Thyroid gland (tissue), 4 donors: Measurements from ENCODE around the gene CCR7. TPM values are rescaled to one million over a fixed set of nuclear protein-coding genes. Genes with fewer than 3 reads are reported as not detected.

Source experiments
- DNase-seq, 2 donors: peaks; one replicate each; pipeline ENCODE4 v3.0.0-alpha.2; 2019
- H3K27ac ChIP-seq, 3 donors: fragments of 200-600 bp; sonication (generic); 1 replicate in 2 of 3; 2 replicates in 1 of 3; pipeline ENCODE4 v1.5.1; 2016 to 2019; ENCODE audit warnings: mild to moderate bottlenecking in 1 of 3, moderate library complexity in 1 of 3
- H3K27me3 ChIP-seq: fragments of 200-600 bp; sonication (generic); one replicate; pipeline ENCODE4 v1.5.1; 2019
- H3K36me3 ChIP-seq, 2 donors: fragments of 200-600 bp; sonication (generic); one replicate each; pipeline ENCODE4 v1.5.1; 2016 to 2019
- H3K4me1 ChIP-seq, 2 donors: fragments of 200-600 bp; sonication (generic); one replicate each; pipeline ENCODE4 v1.5.1; 2017 to 2019
- H3K4me3 ChIP-seq, 3 donors: fragments of 200-600 bp; sonication (generic); replicated peaks in 1 of 3; 1 replicate in 2 of 3; 2 replicates in 1 of 3; pipeline ENCODE4 v1.5.1; 2016; ENCODE audit warnings: mild to moderate bottlenecking in 1 of 3
- H3K9me3 ChIP-seq: fragments of 200-600 bp; sonication (generic); one replicate; pipeline ENCODE4 v1.5.1; 2017
- POLR2A ChIP-seq, 2 donors: fragments of 450-650 bp; IDR thresholded peaks; one replicate each; pipeline ENCODE4 v1.6.1; 2017; ENCODE audit warnings: antibody characterized with exemption in 2 of 2, mild to moderate bottlenecking in 2 of 2, moderate library complexity in 1 of 2
- WGBS, 2 donors: methylation state at CpG; one replicate each; pipeline ENCODE4 v1.1.5; 2017; 5-methylcytosine and 5-hydroxymethylcytosine counted together
- intact Hi-C: fragments of 100-400 bp; cut with DNase I; formaldehyde crosslinking; loops from one replicate; pipeline ENCODE4 v1.15.1; 2023
- total RNA-seq, 4 donors: library from RNA; depleted of rRNA; stranded (reverse); fragments of >200 nt; gene quantifications; one replicate each; pipeline ENCODE4 v1.2.3, GENCODE V29; 2016
- TF ChIP-seq, protein P1 (sequence below), 6 experiments: fragments of 200-600 bp in 3 of 6; fragments of 450-650 bp in 3 of 6; sonication (generic) in 3 of 6; IDR thresholded peaks; one replicate each; pipeline ENCODE4 v1.5.1; 2016 to 2019; ENCODE audit warnings: antibody characterized with exemption in 6 of 6, mild to moderate bottlenecking in 2 of 6, inconsistent platforms in 1 of 6, moderate library complexity in 1 of 6

Gene CCR7
- total RNA-seq, 4 donors from 2014 or later, result 0.27 to 1.6 (median 0.93) TPM; not detected in 1

- intact Hi-C loops, result no loop called here
These were observed 36.4 kb downstream of the CCR7 start for GRCh38 chr17:40528692-40529417.

DNA sequence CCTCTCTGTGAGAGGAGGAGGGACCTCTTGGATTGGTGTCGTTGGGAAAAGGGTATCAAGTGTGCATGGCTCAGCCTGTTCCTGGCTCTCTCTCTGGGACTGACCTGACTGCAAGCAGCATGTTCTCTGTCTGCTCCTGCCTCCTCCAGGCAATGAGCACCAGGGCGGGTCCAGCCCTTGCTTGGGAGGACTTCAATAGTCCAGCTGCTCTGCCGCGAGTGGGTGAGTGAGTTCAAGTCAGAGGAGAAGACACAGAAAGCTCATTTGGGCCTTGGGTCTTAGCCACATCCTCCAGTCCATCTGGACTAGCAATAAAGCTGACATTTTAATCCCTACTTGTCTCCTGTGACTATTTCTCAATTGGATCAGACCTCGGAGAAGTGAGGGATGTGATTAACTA is 38.6 kb downstream of the CCR7 start:
- peaks cover 6 to 16% of the 10 kb centered on the region in 2 donors for H3K4me1 ChIP-seq
- DNase-seq, result peak in 1 of 2 donors; percentile 6

More at GRCh38 chr17:40528692-40529417, 36.4 kb downstream of the CCR7 start:
- H3K9me3 ChIP-seq, result no peaks in the 10 kb centered on the region
- WGBS, 2 donors, result 83 to 88% methylated on average over 10 of the region's 10 CpGs
- no peaks in the 10 kb centered on the region for H3K36me3 ChIP-seq
- no peaks in the 10 kb centered on the region for H3K27me3 ChIP-seq
- no peak overlapping the region for H3K4me3 ChIP-seq
- DNase-seq, result peak in 1 of 2 donors; percentile 18
- TF ChIP-seq POLR2A (IDR thresholded peaks at IDR 0.05), result no peak
- TF ChIP-seq, protein P1, sequence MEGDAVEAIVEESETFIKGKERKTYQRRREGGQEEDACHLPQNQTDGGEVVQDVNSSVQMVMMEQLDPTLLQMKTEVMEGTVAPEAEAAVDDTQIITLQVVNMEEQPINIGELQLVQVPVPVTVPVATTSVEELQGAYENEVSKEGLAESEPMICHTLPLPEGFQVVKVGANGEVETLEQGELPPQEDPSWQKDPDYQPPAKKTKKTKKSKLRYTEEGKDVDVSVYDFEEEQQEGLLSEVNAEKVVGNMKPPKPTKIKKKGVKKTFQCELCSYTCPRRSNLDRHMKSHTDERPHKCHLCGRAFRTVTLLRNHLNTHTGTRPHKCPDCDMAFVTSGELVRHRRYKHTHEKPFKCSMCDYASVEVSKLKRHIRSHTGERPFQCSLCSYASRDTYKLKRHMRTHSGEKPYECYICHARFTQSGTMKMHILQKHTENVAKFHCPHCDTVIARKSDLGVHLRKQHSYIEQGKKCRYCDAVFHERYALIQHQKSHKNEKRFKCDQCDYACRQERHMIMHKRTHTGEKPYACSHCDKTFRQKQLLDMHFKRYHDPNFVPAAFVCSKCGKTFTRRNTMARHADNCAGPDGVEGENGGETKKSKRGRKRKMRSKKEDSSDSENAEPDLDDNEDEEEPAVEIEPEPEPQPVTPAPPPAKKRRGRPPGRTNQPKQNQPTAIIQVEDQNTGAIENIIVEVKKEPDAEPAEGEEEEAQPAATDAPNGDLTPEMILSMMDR (IDR thresholded peaks at IDR 0.05), result no peak
- H3K4me1 ChIP-seq, result peaks cover 19 to 38% of the 10 kb centered on the region in 2 donors
- peak overlapping the region; percentile 57 to 99 (median 94) for H3K27ac ChIP-seq

GRCh38 chr17:40525294-40525693 is 40.0 kb downstream of the CCR7 start:
- intact Hi-C loops, result no loop called here
- no peak for DNase-seq
- H3K36me3 ChIP-seq, result no peaks in the 10 kb centered on the region
- TF ChIP-seq, protein P1 (IDR thresholded peaks at IDR 0.05), result no peak
- TF ChIP-seq POLR2A (IDR thresholded peaks at IDR 0.05), result no peak
- peaks cover 3 to 12% of the 10 kb centered on the region in 2 donors for H3K4me1 ChIP-seq
- no peaks in the 10 kb centered on the region for H3K9me3 ChIP-seq
- H3K4me3 ChIP-seq, result no peak overlapping the region
- H3K27me3 ChIP-seq, result no peaks in the 10 kb centered on the region
- no peak overlapping the region for H3K27ac ChIP-seq
- 98 to 100% methylated on average over 1 of the region's 1 CpG for WGBS, 2 donors

More for the DNA sequence above, 38.6 kb downstream of the CCR7 start:
- H3K9me3 ChIP-seq, result no peaks in the 10 kb centered on the region
- no peaks in the 10 kb centered on the region for H3K36me3 ChIP-seq
- no peak for TF ChIP-seq POLR2A (IDR thresholded peaks at IDR 0.05)
- TF ChIP-seq, protein P1 (IDR thresholded peaks at IDR 0.05), result no peak
- intact Hi-C loops, result no loop called here
- 78 to 79% methylated on average over 5 of the region's 5 CpGs for WGBS, 2 donors
- H3K4me3 ChIP-seq, result no peak overlapping the region
- no peaks in the 10 kb centered on the region for H3K27me3 ChIP-seq
- no peak overlapping the region for H3K27ac ChIP-seq

GRCh38 chr17:40524243-40524965 is 40.9 kb downstream of the CCR7 start:
- no peaks in the 10 kb centered on the region for H3K36me3 ChIP-seq
- H3K9me3 ChIP-seq, result no peaks in the 10 kb centered on the region
- DNase-seq, result peak in 1 of 2 donors; percentile 1
- WGBS, 2 donors, result 81 to 87% methylated on average over 3 of the region's 3 CpGs
- H3K4me3 ChIP-seq, result no peak overlapping the region
- peaks cover 3 to 11% of the 10 kb centered on the region in 2 donors for H3K4me1 ChIP-seq
- H3K27me3 ChIP-seq, result no peaks in the 10 kb centered on the region
- intact Hi-C loops, result no loop called here
- H3K27ac ChIP-seq, result no peak overlapping the region
- TF ChIP-seq, protein P1 (IDR thresholded peaks at IDR 0.05), result no peak
- TF ChIP-seq POLR2A (IDR thresholded peaks at IDR 0.05), result no peak

DNA sequence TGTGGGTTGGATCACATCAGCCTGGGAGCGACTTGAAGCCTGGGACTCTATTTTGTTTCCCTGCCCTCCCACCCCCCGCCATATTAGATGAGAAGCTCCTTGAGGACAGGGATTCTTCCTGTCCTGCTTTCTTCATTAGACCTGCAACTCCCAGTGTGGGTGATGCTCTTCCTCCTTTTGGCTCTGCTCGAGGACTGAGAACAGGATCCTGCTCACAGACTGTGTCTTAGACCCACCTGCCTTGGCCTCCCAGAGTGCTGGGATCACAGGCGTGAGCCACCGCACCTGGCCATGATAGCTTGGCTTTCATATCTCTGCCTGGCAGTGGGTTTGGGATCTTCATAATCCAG is 42.3 kb downstream of the CCR7 start:
- H3K27ac ChIP-seq, result peak overlapping the region in 2 of 3 donors; percentile 61 to 77

More for the DNA sequence above, 42.3 kb downstream of the CCR7 start:
- H3K4me1 ChIP-seq, result peaks cover 3 to 15% of the 10 kb centered on the region in 2 donors
- TF ChIP-seq, protein P1 (IDR thresholded peaks at IDR 0.05), result no peak
- TF ChIP-seq POLR2A (IDR thresholded peaks at IDR 0.05), result no peak
- intact Hi-C loops, result no loop called here
- 97 to 98% methylated on average over 3 to 5 of the region's 5 CpGs for WGBS, 2 donors
- H3K27me3 ChIP-seq, result no peaks in the 10 kb centered on the region
- peak in 1 of 2 donors; percentile 0 for DNase-seq
- no peaks in the 10 kb centered on the region for H3K9me3 ChIP-seq
- no peak overlapping the region for H3K4me3 ChIP-seq
- no peaks in the 10 kb centered on the region for H3K36me3 ChIP-seq
